SHP77 treated with DMSO at 0.1 percent for 48 hours (cell line): ENCODE measurements around the gene BRIX1.

ENCODE experiments used
- DNase-seq: peaks from one replicate; lab custom pipeline; 2025; lab: John Stamatoyannopoulos, UW

Gene BRIX1

DNA sequence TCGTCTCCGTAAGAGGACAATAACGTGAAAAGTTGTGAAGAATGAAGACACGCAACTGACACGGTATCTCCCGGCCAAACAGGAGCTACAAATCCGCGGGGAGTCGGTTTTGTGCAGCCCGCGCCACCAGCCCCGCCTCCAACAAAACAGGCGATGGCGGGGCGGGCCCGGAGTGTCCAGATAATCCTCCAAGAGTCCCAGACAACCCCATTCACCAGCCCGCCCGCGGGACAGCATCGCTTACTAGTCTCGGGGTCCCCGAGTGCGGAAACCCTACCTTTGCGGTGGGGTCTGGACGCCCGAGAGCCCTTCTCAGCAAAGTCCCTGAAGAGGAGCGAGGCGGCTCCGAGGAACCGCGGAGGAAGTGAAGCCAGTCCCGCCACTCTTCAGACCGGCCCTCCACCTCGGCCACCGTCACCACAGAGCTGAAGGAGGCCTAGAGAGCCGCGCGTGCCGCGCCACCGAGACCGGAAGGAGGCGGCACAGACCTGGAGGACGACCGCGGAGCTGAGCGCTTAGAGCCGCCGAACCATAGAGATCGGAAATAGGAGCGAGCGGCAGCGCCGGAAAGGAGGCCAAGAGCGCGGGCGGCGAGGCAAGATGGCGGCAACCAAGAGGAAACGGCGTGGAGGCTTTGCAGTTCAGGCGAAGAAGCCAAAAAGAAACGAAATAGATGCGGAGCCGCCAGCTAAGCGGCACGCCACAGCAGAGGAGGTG, at the start of gene BRIX1, which contains the start of gene RAD1:
BRIX1 (plus strand) TSS at position 573 of the 717 bp plus-strand sequence; CDS start at position 601, 28 bp downstream.
RAD1 (minus strand) TSS at position 366 of the 717 bp plus-strand sequence. CDS start 612 bp downstream, outside the sequence.
- peak; percentile 97 for DNase-seq

- no peak for DNase-seq
These were observed 48.5 kb upstream of the BRIX1 start for GRCh38 chr5:34866989-34867471.

GRCh38 chr5:34867660-34868059, 47.9 kb upstream of the BRIX1 start:
- no peak for DNase-seq

GRCh38 chr5:34868791-34869190, 46.7 kb upstream of the BRIX1 start:
- DNase-seq, result no peak

DNA sequence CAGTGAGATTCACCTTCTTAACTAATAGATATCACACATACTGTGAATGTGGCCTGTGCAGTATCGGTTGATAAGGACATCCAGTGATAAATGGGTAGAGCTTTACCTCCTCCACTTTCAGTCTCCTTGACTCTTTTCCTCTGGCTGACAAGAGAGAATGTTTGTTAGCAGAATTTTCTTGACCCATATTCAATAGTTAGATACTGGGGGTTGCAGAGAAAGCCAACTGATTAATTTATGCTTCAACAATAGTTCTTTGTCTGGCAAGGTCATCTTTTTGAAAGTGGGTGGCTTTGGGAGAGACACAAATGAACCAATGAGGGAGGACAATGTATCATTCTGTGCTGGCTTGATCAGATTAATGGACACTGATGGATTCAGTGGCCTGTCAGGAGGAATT, 46.3 kb upstream of the BRIX1 start:
- no peak for DNase-seq

- DNase-seq, result no peak
These were observed 45.1 kb upstream of the BRIX1 start for GRCh38 chr5:34870382-34870781.

DNA sequence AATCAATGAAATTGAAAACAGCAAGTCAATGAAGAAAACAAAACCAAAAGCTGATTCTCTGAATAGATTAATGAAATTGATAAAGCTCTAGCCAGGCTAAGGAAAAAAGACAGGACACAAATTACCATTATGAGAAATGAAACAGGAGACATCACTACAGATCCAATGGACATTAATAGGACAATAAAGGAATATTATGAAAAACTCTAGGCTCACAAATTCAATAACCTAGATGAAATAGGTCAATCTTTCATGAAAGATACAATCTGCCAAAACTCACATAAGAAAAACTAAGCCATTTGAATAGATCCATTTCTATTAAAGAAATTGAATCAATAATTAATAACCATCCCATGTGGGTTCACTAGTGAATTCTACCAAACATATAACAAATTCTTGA, 39.2 kb upstream of the BRIX1 start:
- no peak for DNase-seq

DNA sequence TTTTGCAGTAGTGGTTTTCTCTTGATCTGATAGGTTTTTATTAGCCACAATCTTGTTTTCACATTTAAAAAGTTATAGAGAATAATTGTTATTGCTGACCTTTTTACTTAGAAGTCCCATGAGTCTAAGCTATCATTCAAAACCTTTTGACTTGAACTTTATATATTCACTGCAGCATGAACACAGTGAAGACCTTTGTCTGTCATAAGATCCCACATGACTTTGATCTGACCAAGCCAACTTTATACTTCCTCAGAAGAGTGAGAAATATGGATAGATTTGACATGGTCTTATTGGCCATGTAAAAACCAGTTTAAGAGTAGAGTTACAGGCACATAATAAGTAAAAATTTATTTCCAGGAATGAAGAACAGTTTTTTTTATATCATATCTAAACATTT, 34.3 kb upstream of the BRIX1 start:
- no peak for DNase-seq

GRCh38 chr5:34886392-34887119, 29.0 kb upstream of the BRIX1 start:
- no peak for DNase-seq

GRCh38 chr5:34889394-34889793, 26.1 kb upstream of the BRIX1 start:
- no peak for DNase-seq

GRCh38 chr5:34891981-34892380, 23.5 kb upstream of the BRIX1 start:
- DNase-seq, result no peak

DNA sequence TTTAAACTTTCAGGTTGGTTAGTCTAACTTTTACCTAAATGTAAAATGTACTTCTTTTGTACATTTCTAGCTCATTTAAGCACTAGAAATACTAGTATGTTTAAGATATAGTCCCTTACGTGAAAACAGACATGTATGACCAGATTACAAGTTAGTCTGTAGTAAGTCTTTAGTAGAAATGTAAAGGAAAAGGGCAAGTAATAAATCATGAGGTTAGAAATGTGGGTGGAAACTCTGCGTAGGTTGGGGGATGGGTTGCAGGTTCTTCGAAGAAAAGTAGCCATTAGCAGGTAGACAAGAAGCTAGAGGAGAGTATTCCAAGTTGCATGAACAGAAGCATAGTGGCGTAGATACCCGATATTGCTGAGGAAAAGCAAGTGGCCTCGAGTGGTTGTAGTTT, 23.1 kb upstream of the BRIX1 start:
- DNase-seq, result no peak

- no peak for DNase-seq
These were observed 20.8 kb upstream of the BRIX1 start for GRCh38 chr5:34894716-34895115.

GRCh38 chr5:34895641-34896419, 19.7 kb upstream of the BRIX1 start:
- no peak for DNase-seq

DNA sequence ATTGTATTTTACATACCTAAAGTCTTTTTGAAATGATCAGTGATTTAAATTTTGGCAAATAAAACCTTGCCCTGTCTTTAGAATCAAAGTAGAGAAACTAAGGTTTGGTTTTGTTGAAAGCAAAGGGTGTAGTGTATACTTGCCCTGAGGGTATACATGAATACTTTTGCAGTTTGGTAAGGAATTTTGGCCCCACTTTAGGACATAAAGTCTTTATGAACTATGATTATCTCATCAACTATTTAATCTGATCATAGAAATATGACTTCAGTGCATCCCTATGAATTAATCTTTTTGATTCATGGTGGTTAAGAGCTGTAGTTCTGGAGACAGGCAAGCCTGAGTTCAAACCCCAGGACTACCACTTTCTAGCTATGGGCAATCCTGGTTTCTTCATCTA, 17.9 kb upstream of the BRIX1 start:
- DNase-seq, result no peak

GRCh38 chr5:34898258-34898895, 17.1 kb upstream of the BRIX1 start:
- peak; percentile 62 for DNase-seq

DNA sequence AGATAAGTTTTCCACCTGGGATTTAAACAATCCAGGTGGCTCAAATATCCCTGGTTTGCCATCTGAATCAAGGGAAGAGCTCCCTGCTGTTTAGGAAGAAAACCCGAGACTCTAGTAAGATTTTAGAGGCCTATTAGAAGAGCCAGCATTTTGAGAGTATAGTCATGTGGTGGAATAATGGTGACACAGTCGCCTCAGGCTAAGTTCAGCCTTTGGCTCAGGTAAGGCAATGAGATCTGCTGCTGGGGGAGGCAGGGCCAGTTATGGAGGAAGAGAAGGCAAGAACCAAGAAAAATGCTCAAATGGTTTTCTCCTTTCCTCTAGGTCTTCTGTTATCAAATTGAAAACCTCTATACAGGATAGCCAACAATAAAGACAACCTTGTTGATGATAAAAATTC, 16.4 kb upstream of the BRIX1 start:
- DNase-seq, result no peak

DNA sequence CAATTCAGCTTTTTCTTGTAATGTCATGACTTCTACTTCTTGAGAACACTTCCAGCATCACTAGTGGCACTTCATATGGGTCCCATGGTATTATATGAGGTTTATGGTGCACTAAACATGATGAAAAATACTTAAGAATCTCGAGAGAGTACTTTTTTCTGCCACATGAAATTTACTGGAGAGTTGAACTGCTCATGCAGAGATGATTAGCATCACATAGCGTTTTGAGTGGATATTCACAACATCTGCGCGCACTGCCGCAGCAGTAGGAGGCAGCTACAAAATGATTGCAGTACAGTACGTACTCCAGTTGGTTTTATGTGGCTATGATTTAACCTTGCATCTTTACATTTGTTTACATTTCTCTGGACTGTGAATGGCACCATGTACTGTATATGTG, 14.9 kb upstream of the BRIX1 start:
- DNase-seq, result no peak

DNA sequence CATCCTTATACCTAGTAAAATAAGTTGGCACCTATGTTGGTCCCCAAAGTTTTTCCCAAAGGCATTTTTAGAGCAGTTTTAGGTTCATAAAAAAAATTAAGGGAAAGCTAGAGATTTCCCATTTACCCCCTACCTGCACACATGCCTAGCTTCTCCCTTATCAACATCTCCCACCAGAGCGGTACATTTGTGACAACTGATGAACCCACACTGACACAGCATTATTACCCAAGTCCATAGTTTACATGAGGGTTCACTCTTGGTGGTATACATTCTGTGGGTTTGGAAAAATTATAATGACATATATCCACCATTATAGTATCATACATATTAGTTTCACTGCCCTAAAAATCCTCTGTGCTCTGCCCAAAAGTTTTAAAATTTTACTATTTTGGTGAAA, 12.3 kb upstream of the BRIX1 start:
- no peak for DNase-seq

GRCh38 chr5:34905564-34905963, 9.9 kb upstream of the BRIX1 start:
- no peak for DNase-seq

- DNase-seq, result no peak
These were observed 2.4 kb upstream of the BRIX1 start for GRCh38 chr5:34913072-34913471.

DNA sequence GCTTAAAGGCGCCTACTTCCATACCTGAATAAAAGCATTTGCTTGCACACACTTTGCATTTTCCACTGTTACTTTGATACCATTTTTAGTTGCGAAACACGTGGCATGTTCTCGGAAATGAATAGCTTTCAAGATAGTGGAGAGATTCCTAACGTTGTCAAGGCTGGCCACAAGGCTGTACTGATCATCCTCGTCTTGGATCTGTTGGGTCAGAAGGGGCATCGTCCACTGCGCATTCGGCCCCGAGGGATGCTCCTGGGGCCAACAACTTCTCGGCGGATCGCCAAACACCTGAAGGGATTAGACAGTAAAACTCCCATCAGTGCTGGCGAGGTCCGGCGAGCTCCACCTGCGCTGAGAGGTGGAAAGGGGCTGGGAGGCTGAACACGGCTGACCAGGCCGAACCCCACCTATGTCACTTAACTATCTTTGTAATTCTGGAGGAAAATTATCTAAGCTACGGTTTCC, 806 bp upstream of the BRIX1 start:
- DNase-seq, result no peak
